Measurements from ENCODE around the gene HDAC11. TPM values are rescaled to one million over a fixed set of nuclear protein-coding genes. Genes with fewer than 3 reads are reported as not detected.

The HDAC11 gene
- total RNA-seq, 4 donors from 2014 or later, result 19.8 to 44.0 (median 27.1) TPM

DNA sequence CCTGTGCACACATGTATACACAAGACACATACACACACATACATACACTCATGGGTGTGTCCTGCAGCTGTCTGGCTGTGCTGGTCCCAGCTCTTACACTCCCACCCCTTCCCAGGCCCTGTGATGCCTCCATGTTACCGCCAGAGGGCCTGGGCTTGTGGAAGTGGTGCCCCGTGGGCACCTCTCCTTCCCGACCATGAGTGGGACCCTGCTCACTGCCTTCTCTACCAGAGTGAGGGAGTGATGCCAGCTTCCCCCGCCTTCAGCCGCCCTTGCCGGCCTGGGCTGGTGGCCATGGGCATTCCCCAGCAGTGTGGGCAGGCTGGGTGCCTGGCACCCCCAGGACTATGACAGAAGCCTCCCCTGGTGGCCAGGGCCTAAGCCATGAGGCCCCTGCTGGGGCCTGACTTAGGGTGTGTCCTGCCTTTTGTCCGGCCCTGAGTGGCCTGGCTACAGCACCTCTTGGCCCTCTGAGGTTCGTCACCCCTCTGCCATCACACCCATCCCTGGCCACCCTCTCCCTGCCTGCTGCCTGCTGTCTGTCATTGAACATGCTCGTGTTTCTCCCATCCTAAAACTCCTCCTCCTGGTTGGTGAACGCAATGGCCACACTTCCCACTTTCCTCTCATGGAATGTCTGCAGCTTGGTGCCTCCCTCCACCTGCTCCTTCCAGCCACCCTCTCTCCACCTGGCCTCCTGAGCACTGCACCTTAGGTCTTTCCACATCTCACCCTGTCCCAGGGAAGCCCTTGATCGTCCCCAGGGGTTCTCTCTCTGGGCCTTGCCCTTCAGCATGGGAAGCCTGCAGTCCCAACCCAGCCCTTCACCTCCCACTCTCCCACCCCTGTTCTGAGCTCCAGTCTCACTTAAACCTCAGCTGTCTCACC is 14.6 kb downstream of the HDAC11 start:
- intact Hi-C loops (cut with DNase I; ENCODE audit: low total_unique reads), result no loop called here
- H3K4me1 ChIP-seq, result peaks cover 0 to 5% (median 4%) of the 10 kb centered on the region in 4 donors
- no peaks in the 10 kb centered on the region for H3K9me3 ChIP-seq
- 71% methylated on average over 11 of the region's 11 CpGs; no CpG with 5 or more reads in 1 of the 2 donors for WGBS, 2 donors (ENCODE audit: low coverage in 1 of 2)
- in situ Hi-C loops (cut with MboI; ENCODE audit: low pct_ligation_motif_present in 1 of 4, low pct_unique_long_range_greater_than_20kb in 1 of 4, low sequenced_read_pairs in 3 of 4), result loop anchor here (5.0 to 10.0 kb wide), 3 partner anchors 150 to 390 kb away; partner anchors contain the start of gene WNT7A (in 1 of the 4)
- no peak overlapping the region for H3K27ac ChIP-seq
- DNase-seq, result no peak
- peaks cover 0 to 4% (median 0%) of the 10 kb centered on the region in 4 donors for H3K36me3 ChIP-seq
- no peak overlapping the region for H3K4me3 ChIP-seq
- TF ChIP-seq, protein P1, sequence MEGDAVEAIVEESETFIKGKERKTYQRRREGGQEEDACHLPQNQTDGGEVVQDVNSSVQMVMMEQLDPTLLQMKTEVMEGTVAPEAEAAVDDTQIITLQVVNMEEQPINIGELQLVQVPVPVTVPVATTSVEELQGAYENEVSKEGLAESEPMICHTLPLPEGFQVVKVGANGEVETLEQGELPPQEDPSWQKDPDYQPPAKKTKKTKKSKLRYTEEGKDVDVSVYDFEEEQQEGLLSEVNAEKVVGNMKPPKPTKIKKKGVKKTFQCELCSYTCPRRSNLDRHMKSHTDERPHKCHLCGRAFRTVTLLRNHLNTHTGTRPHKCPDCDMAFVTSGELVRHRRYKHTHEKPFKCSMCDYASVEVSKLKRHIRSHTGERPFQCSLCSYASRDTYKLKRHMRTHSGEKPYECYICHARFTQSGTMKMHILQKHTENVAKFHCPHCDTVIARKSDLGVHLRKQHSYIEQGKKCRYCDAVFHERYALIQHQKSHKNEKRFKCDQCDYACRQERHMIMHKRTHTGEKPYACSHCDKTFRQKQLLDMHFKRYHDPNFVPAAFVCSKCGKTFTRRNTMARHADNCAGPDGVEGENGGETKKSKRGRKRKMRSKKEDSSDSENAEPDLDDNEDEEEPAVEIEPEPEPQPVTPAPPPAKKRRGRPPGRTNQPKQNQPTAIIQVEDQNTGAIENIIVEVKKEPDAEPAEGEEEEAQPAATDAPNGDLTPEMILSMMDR (IDR thresholded peaks at IDR 0.05), result peak in 4 of 5 experiments; percentile 14 to 39 (median 31)
- no peak for TF ChIP-seq EP300 (IDR thresholded peaks at IDR 0.05; ENCODE audit: low read depth)
- H3K27me3 ChIP-seq, result no peaks in the 10 kb centered on the region

DNA sequence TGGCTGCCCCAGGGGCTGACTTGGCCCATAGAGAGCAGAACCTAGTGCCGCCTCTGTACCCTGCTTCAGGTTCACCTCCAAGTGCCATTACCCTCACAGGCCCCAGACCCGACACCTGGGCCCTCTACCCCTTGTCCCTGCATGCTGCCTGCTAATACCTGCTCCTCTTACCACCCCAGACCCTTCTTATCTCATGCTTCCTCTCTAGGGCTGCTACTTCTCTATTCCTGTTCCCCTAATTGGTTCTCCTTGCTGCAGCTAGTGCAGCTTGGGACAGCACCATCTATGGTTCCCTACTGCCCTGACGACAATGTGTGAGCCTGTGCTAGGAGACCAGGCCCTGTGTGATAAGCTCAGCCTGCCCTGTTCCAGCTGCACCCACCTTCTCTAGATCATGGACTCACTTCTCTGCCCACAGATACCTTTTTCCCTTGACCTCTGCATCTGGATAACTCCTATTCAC is 15.3 kb downstream of the HDAC11 start:
- Histone ChIP-seq H3K4me3 (no peak overlapping the region), H3K36me3 (no peaks in the 10 kb centered on the region), H3K9me3 (no peaks in the 10 kb centered on the region), H3K27ac (no peak overlapping the region), H3K27me3 (no peaks in the 10 kb centered on the region), H3K4me1 (peaks cover 0 to 5% (median 4%) of the 10 kb centered on the region in 4 donors)
- 73 to 100% methylated on average over 1 to 3 of the region's 3 CpGs for WGBS, 2 donors (ENCODE audit: low coverage in 1 of 2)
- in situ Hi-C loops (cut with MboI; ENCODE audit: low pct_ligation_motif_present in 1 of 4, low pct_unique_long_range_greater_than_20kb in 1 of 4, low sequenced_read_pairs in 3 of 4), result loop anchor here (5.0 to 10.0 kb wide), 3 partner anchors 149 to 389 kb away; partner anchors contain the start of gene WNT7A (in 1 of the 4)
- no peak for DNase-seq
- TF ChIP-seq POLR2A (IDR thresholded peaks at IDR 0.05), result no peak
- TF ChIP-seq, protein P1 (IDR thresholded peaks at IDR 0.05), result no peak
- no peak for TF ChIP-seq EP300 (IDR thresholded peaks at IDR 0.05; ENCODE audit: low read depth)
- no peak for TF ChIP-seq POLR2AphosphoS5 (IDR thresholded peaks at IDR 0.05)
- intact Hi-C loops (cut with DNase I; ENCODE audit: low total_unique reads), result no loop called here

GRCh38 chr3:13495921-13496723 is 16.0 kb downstream of the HDAC11 start:
- no peaks in the 10 kb centered on the region for H3K36me3 ChIP-seq
- peak overlapping the region in 1 of 4 donors; percentile 24 for H3K27ac ChIP-seq
- H3K4me1 ChIP-seq, result peaks cover 0 to 5% (median 4%) of the 10 kb centered on the region in 4 donors
- no peak overlapping the region for H3K4me3 ChIP-seq
- TF ChIP-seq POLR2AphosphoS5 (IDR thresholded peaks at IDR 0.05) (peak in 1 of 3 donors; percentile 21), EP300 (IDR thresholded peaks at IDR 0.05; ENCODE audit: low read depth) (no peak), POLR2A (IDR thresholded peaks at IDR 0.05) (no peak)
- TF ChIP-seq, protein P1 (IDR thresholded peaks at IDR 0.05), result peak; percentile 83 to 94 (median 88)
- DNase-seq, result peak; percentile 69
- in situ Hi-C loops (cut with MboI; ENCODE audit: low pct_ligation_motif_present in 1 of 4, low pct_unique_long_range_greater_than_20kb in 1 of 4, low sequenced_read_pairs in 3 of 4), result loop anchor here (5.0 to 10.0 kb wide), 3 partner anchors 149 to 389 kb away; partner anchors contain the start of gene WNT7A (in 1 of the 4)
- no peaks in the 10 kb centered on the region for H3K27me3 ChIP-seq
- intact Hi-C loops (cut with DNase I; ENCODE audit: low total_unique reads), result loop anchor here (2.0 kb wide), 1 partner anchor 153 kb away; no protein-coding TSS in a partner anchor
- no peaks in the 10 kb centered on the region for H3K9me3 ChIP-seq
- WGBS, 2 donors (ENCODE audit: low coverage in 1 of 2), result 38% methylated on average over 12 of the region's 12 CpGs; no CpG with 5 or more reads in 1 of the 2 donors
